ENCODE results near the gene MCF2L. TPM values are rescaled to one million over a fixed set of nuclear protein-coding genes. Genes with fewer than 3 reads are reported as not detected.
A peak's percentile ranks its signal among the peaks of the same experiment; 100 is the strongest.
"Not testable (repeated sequence)": the region's sequence is repeated elsewhere in the genome, so short reads cannot be mapped to it uniquely, and the experiment has no call there.

MCF2L gene
- total RNA-seq, 1 donor from 2014 or later: 83.0 TPM

DNA sequence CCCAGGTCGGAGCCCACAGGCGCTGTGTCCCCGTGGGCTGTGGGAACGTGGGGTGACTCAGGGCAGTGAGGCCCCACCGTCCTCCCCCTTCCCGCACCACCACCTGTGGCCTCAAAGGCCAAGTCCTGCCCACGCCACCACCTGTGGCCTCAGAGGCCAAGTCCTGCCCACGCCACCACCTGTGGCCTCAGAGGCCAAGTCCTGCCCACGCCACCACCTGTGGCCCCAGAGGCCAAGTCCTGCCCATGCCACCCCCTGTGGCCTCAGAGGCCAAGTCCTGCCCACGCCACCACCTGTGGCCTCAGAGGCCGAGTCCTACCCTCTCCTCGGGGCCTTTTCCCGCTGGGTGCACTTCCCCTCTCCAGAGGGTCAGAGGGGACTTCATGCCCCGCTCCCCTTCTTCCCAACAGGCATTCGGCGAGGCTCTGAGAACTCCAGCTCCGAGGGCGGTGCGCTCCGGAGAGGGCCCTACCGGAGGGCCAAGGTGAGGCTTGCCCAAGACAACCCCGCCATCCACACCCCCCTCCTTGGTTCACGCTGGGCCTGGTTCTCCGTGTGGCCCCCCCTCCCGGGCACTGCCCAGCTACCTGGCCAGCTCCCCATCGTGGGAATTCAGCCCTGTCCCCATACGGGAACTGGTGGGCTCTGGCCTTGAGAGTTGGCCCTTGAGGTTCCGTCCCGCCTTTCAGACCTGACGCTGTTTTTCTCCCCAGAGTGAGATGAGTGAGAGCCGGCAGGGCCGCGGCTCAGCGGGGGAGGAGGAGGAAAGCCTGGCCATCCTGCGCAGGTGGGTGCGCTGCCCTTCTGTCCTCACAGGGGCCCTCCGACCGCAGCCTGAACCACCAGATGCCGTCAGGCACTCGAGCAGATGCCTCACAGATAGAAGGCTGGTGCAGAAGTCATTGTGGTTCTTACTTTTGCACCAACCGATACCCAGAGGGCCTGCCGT is 109.2 kb downstream of the MCF2L start:
- Mint-ChIP-seq H3K9me3 (ENCODE audit: unreplicated experiment) (peaks cover 3% of the 10 kb centered on the region), H3K4me1 (ENCODE audit: low read depth, unreplicated experiment) (peaks cover 11% of the 10 kb centered on the region), H3K27me3 (ENCODE audit: unreplicated experiment) (peaks cover 9% of the 10 kb centered on the region), H3K27ac (ENCODE audit: unreplicated experiment) (no peak overlapping the region), H3K36me3 (ENCODE audit: unreplicated experiment) (peaks cover 9% of the 10 kb centered on the region), H3K4me3 (ENCODE audit: unreplicated experiment) (peak overlapping the region; percentile 34)
- TF ChIP-seq, protein P1, sequence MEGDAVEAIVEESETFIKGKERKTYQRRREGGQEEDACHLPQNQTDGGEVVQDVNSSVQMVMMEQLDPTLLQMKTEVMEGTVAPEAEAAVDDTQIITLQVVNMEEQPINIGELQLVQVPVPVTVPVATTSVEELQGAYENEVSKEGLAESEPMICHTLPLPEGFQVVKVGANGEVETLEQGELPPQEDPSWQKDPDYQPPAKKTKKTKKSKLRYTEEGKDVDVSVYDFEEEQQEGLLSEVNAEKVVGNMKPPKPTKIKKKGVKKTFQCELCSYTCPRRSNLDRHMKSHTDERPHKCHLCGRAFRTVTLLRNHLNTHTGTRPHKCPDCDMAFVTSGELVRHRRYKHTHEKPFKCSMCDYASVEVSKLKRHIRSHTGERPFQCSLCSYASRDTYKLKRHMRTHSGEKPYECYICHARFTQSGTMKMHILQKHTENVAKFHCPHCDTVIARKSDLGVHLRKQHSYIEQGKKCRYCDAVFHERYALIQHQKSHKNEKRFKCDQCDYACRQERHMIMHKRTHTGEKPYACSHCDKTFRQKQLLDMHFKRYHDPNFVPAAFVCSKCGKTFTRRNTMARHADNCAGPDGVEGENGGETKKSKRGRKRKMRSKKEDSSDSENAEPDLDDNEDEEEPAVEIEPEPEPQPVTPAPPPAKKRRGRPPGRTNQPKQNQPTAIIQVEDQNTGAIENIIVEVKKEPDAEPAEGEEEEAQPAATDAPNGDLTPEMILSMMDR (IDR thresholded peaks at IDR 0.05; ENCODE audit: partially characterized antibody, unreplicated experiment): no peak
- no peak for DNase-seq

DNA sequence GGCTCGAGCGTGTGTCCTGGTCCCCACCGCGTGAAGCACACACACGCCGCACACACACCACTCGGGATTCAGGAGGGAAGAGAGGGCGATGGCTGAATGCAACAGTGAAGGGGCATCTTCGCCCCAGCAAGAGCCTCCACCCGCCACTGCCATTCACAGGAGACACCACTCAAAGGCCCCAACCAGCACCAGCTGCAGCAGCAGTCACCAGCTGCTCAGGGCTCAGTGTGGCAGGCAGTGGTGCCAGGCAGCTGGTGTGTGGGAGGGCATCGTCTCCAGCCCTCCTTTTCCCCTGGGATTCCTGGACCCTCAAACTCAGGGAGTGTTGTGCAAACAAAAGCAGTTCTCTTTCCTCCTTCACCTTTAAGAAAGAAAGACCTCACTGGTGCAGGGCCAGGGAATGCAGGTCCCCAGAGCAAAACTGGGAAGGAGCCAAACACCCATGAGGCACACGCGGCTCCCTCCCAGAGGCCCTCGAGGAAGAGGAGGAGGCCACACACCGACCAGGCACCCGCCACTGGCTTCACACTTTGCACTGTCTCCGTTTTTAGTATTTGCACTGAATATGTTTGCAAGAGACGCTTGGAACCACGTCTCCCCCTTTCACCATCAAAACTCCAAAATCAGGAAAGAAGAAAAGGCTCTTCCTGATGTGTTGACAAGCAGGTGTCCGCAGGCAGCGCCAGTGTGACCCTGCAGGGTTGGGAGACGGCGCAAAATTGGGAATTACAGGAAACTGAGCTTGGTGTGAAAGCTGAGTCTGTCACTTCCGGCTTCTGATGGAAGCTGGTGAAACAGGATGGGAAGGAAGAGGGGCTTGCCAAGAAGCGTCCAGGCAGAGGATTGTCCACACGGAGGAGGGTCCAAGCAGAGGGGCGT is 110.1 kb downstream of the MCF2L start:
- H3K27ac Mint-ChIP-seq (ENCODE audit: unreplicated experiment): peak overlapping the region; percentile 23
- H3K9me3 Mint-ChIP-seq (ENCODE audit: unreplicated experiment): peaks cover 3% of the 10 kb centered on the region
- peak; percentile 12 for DNase-seq
- no peak overlapping the region for H3K4me3 Mint-ChIP-seq (ENCODE audit: unreplicated experiment)
- H3K36me3 Mint-ChIP-seq (ENCODE audit: unreplicated experiment): peaks cover 9% of the 10 kb centered on the region
- peaks cover 17% of the 10 kb centered on the region for H3K4me1 Mint-ChIP-seq (ENCODE audit: low read depth, unreplicated experiment)
- TF ChIP-seq, protein P1 (IDR thresholded peaks at IDR 0.05; ENCODE audit: partially characterized antibody, unreplicated experiment): no peak
- peaks cover 14% of the 10 kb centered on the region for H3K27me3 Mint-ChIP-seq (ENCODE audit: unreplicated experiment)

DNA sequence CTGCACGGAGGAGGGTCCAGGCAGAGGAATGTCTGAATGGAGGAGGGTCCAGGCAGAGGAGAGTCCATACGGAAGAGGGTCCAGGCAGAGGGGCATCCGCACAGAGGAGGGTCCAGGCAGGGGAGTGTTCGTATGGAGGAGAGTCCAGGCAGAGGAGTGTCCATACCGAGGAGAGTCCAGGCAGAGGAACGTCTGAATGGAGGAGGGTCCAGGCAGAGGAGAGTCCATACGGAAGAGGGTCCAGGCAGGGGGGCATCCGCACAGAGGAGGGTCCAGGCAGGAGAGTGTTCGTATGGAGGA is 110.7 kb downstream of the MCF2L start:
- Mint-ChIP-seq H3K4me1 (ENCODE audit: low read depth, unreplicated experiment) (peaks cover 19% of the 10 kb centered on the region), H3K27ac (ENCODE audit: unreplicated experiment) (peak overlapping the region; percentile 23), H3K27me3 (ENCODE audit: unreplicated experiment) (peaks cover 14% of the 10 kb centered on the region)
- not testable (repeated sequence) for H3K4me3 Mint-ChIP-seq (ENCODE audit: unreplicated experiment); H3K36me3 Mint-ChIP-seq (ENCODE audit: unreplicated experiment); H3K9me3 Mint-ChIP-seq (ENCODE audit: unreplicated experiment); DNase-seq

DNA sequence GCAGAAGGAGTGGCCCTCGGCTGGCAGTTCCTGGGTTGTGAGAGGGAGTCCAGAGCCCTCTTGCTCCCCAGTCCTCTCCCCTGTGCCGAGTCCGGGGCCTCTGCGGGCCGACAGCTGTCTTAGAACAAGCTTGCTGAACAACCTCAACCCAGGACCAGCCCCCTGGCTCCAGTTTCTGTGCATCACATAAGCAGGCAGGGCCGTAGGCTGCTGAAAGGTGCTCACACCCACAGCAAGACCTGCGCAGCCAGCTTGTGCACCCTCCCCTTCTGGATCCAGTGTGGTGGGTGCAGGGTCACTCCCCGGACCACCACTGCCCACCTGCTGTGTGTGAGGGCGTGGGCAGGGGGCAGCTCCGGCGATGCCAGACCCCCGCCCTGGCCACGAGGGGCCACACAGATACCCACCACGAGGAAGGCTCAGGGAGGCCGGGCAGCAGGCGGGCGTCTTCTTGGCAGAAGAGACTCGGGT is 111.4 kb downstream of the MCF2L start:
- H3K27ac Mint-ChIP-seq (ENCODE audit: unreplicated experiment): no peak overlapping the region
- H3K9me3 Mint-ChIP-seq (ENCODE audit: unreplicated experiment): peaks cover 3% of the 10 kb centered on the region
- H3K27me3 Mint-ChIP-seq (ENCODE audit: unreplicated experiment): peaks cover 14% of the 10 kb centered on the region
- H3K36me3 Mint-ChIP-seq (ENCODE audit: unreplicated experiment): peaks cover 9% of the 10 kb centered on the region
- TF ChIP-seq, protein P1 (IDR thresholded peaks at IDR 0.05; ENCODE audit: partially characterized antibody, unreplicated experiment): no peak
- peaks cover 19% of the 10 kb centered on the region for H3K4me1 Mint-ChIP-seq (ENCODE audit: low read depth, unreplicated experiment)
- no peak overlapping the region for H3K4me3 Mint-ChIP-seq (ENCODE audit: unreplicated experiment)
- peak; percentile 12 for DNase-seq

DNA sequence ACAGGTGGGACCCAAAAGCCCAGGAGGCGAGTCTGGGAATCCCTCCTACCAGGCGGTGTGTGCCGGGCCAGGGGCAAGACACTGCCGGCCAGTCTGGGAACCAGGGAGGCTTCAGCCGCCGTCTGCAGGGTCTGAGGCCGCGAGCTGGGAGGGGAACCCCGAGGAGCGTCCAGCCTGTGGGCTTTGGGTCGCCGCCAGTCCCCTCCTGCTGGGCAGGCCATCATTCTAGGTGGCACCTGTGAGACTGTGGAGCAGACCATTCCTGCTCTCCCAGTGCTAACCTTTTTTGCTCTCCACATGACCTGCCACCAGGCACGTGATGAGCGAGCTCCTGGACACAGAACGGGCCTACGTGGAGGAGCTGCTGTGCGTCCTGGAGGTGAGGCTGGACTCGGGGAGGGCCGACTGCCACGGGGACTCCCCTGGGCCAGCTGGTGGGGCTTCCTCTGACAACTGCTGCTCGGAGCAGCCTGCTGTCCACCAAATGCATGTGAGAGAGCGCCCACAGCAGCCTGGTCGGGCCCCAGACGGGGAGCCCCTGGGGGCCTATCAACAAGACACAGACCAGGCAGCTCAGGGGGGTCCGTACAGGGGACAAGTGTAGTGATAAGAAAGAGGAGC is 112.0 kb downstream of the MCF2L start:
- H3K4me1 Mint-ChIP-seq (ENCODE audit: low read depth, unreplicated experiment): peaks cover 19% of the 10 kb centered on the region
- DNase-seq: peak; percentile 43
- TF ChIP-seq, protein P1 (IDR thresholded peaks at IDR 0.05; ENCODE audit: partially characterized antibody, unreplicated experiment): no peak
- no peak overlapping the region for H3K4me3 Mint-ChIP-seq (ENCODE audit: unreplicated experiment)
- peaks cover 11% of the 10 kb centered on the region for H3K27me3 Mint-ChIP-seq (ENCODE audit: unreplicated experiment)
- H3K36me3 Mint-ChIP-seq (ENCODE audit: unreplicated experiment): peaks cover 5% of the 10 kb centered on the region
- peaks cover 3% of the 10 kb centered on the region for H3K9me3 Mint-ChIP-seq (ENCODE audit: unreplicated experiment)
- H3K27ac Mint-ChIP-seq (ENCODE audit: unreplicated experiment): no peak overlapping the region
